Forelimb muscle (tissue), 1 donor: ENCODE results near the gene SLC25A27. TPM values are rescaled to one million over a fixed set of nuclear protein-coding genes. Genes with fewer than 3 reads are reported as not detected.
"Not testable (repeated sequence)": the region's sequence is repeated elsewhere in the genome, so short reads cannot be mapped to it uniquely, and the experiment has no call there.

Source experiments
- DNase-seq: peaks from one replicate; pipeline ENCODE4 v3.0.0-alpha.2; 2013; ENCODE audit warnings: low read depth
- polyA plus RNA-seq: library from polyadenylated mRNA; unstranded; fragments of 120-200 nt; gene quantifications from one replicate; pipeline ENCODE4 v1.2.1, GENCODE V29; 2013; ENCODE audit not compliant: insufficient read length

SLC25A27 gene
- 22.4 TPM for polyA plus RNA-seq

DNA sequence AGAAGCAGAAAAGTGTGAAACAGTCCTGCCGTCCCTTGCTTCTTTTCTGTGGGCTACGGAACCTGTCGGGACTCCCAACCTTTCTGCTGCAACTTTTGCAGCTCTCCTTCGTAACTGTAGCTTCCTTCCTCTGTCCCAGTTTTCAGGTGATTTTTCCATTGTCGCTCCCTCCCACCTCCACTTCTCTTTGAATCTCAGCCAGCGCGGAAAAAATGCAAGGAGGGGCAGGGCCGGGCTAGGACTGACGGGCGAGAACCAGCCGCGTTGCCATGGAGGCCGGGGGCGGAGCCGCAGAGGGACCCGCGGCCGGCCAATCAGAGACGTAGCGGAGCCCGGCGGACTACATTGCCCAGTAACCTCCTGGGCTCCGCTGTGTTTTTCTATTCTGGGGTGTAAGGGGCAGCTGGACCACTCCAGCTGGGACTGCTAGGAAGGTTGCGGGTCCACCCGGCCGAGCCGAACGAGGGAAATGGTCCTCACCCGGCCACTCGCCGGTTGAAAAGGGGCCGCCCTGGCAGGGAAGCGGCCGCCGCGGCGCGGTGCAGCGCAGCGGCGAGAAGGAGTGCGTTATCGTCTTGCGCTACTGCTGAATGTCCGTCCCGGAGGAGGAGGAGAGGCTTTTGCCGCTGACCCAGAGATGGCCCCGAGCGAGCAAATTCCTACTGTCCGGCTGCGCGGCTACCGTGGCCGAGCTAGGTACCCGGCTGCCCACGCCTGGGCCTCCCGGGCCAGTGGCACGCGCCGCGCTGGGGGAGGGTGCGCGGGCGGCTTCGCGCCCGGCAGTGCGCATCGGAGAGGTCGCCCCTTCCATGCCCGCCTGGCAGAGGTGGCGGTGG is at the start of gene SLC25A27, which contains the start of gene CYP39A1:
TSS of gene SLC25A27 (plus strand) at position 373 of the 836 bp plus-strand sequence. CDS start at position 591, 218 bp downstream.
TSS of gene CYP39A1 (minus strand) at position 216 of the 836 bp plus-strand sequence. CDS start 236 bp downstream, outside the sequence.
- DNase-seq, result peak; percentile 45

GRCh38 chr6:46605091-46605797 is 47.5 kb upstream of the SLC25A27 start:
- no peak for DNase-seq

DNA sequence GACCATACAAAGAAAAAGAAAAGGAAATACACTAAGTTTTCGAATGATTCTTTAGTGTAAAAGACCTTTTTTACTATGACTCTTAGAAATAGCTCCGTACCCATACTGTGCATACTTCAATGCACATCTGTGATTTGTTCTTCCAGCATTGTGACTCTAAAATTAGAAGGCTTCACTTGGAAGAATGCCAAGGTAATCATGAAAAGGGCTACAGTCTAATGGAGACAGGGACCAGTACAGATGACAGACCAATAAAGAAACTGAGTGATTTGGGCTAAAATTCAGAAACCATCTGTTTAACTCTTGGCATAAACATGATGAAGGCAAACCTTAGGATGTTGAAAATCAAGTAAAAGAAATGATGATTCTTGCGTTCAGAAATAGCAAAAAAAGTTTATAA is 46.4 kb upstream of the SLC25A27 start:
- no peak for DNase-seq

DNA sequence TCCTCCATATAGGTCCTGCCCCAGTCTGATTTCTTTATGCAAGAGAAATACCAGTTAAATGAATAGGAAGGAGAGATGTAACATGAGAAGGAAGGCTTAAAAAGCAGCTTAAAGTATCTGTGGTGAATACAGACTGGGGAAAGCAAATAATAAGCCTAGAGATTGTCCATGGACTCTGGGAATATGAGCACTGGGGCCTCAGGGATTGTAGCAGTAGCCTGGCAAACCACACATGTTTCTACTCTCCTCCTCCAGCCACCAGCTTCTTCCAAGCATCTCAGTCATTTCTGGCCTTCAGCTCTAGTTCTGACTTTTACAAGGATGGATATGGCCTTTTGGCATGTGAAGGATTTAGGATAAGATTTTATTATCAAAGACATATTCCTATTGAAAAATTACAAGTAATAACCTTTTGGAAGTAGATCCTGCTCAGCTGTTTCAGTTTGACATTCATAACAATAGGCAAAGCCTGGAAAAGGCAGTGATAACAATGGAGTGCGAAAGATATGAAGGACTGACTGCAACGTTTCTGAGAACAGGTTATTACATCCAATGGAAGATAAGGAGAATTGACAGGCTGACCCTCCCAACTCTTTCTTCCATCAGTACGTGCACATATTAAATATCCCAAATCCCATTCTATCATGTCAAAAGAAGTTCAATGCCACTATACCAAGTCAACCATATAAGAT is 41.8 kb upstream of the SLC25A27 start:
- DNase-seq, result no peak

- DNase-seq, result no peak
Measured at GRCh38 chr6:46612645-46613044, 40.1 kb upstream of the SLC25A27 start.

- DNase-seq, result no peak
Measured at GRCh38 chr6:46618726-46619125, 34.0 kb upstream of the SLC25A27 start.

- no peak for DNase-seq
Measured at GRCh38 chr6:46626228-46626909, 26.4 kb upstream of the SLC25A27 start.

- no peak for DNase-seq
Measured at GRCh38 chr6:46626976-46627375, 25.8 kb upstream of the SLC25A27 start.

DNA sequence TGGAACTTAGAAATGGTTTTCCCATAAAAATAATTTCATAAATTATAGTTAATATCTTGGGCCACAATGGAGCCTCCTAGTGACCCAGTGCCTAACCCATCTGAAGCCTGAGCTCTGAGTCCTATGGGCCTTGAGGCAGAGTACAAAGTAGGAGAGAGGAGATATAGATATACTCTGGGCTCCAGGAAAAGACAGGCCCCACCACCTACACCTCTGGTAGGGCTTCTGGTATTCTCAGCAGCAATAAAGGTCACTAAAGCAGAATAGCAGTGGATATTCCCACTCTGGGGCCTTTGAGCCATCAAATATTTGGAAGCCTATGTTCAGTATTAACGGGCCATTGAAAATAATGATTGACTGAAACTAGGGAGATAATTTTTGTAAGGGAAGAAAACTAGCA is 24.3 kb upstream of the SLC25A27 start:
- no peak for DNase-seq

- DNase-seq, result no peak
Measured at GRCh38 chr6:46628976-46629375, 23.8 kb upstream of the SLC25A27 start.

DNA sequence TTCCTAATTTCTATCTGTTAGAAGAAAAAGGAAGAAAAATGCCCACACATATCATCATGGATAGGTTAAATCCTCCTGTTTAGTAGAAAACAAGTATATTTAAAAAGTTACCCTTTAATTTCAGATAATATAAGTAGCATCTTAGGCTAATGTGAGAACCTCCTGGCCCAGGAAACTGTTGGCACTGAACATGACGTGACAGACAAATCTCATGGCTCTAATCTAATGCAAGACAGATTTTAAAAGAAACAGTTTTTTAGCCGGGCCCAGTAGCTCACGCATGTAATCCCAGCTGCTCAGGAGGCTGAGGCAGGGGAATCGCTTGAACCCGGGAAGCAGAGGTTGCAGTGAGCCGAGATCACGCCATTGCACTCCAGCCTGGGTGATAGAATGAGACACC is 23.1 kb upstream of the SLC25A27 start:
- no peak for DNase-seq

GRCh38 chr6:46632053-46632452 is 20.7 kb upstream of the SLC25A27 start:
- DNase-seq, result no peak

- DNase-seq, result no peak
Measured at GRCh38 chr6:46635462-46635861, 17.3 kb upstream of the SLC25A27 start.

DNA sequence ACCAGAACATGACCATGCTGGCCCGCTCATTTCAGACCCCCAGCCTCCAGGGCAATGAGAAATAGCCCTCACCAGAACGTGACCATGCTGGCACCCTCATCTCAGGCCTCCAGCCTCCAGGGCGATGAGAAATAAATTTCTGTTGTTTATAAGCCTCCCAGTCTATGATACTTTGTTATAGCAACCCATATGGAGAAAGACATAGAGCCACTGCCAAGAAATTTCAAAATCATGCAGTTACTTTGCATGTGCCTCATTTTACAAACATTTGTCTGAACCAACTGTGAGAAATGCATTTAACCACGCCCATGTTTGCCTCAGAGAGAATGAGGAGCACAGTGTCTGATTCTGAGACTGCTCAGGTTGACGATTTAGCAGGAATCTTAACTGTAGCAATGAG is 15.6 kb upstream of the SLC25A27 start:
- DNase-seq, result no peak

- no peak for DNase-seq
Measured at GRCh38 chr6:46637933-46638332, 14.8 kb upstream of the SLC25A27 start.

DNA sequence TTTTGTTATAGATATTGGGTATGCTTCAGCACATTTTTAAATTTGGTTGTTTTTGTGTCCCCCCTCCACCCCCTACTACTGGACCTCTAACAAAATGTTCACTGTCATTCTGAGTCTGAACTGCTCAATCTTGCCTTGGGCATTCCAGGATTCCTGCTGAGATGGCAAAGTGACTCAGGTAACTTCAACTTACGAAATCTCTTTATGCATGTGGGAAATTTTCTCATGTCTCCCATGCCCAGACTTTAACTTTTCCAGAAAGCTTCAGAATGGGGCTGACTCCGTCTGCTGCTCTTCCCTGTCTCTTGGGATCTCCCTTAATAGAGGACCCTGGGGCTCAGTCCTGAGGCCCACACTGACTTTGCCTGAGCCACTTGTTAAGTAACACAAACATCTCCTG is 14.1 kb upstream of the SLC25A27 start:
- no peak for DNase-seq

DNA sequence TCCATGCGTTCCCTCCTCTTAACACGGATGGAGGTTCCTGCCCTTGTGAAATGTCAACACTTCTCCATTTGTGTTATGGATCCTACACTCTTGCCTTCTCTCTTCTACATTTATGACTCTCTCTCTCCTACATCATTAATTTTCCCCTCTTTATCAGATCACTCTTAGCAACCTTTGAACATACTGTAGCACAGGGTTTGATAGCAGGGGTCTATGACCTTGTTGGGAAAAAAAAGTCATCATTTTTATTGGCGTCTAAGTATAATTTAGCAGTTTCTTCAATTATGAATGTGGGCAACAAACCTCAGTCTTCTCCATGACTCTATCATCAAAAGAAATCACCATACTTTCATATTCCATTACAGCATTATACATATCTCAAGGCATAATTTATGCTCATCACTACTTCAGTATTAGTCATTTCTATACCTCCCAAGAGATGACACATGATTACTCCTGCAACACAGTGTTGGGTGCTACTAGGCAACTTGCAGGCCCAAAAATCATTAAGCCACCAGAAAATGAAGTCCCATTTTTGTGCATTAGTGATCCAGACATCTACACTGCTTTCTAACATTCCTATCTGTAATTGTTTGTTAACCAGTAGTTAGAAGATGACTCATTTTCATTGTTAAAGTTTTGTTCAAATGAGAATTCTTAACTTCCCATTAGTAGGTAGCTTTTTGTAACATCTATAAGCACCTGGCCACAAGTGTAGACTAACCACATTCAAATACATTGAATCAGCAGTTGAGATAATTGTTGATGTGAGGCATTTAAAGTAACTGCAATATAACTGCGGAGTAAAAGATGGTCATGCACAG is 9.6 kb upstream of the SLC25A27 start:
- DNase-seq, result no peak

DNA sequence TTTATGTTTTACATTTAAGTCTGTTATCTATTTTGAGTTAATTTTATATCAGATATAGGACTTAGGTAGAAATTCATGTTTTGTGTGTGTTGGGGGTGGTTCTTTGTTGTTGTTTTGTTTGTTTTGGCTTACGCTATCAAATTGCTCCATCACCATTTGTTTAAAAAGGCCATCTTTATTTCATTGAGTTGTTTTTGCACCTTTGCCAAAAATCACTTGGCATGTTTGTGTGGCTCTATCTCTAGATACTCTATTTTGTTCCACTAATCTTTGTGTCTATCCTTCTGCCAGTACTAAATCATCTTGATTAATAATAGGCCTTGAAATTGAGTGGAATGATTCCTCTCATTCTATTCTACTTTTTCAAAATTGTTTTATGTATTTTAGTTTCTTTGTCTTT is 7.5 kb upstream of the SLC25A27 start:
- no peak for DNase-seq

- not testable (repeated sequence) for DNase-seq
Measured at GRCh38 chr6:46648108-46648507, 4.7 kb upstream of the SLC25A27 start.

DNA sequence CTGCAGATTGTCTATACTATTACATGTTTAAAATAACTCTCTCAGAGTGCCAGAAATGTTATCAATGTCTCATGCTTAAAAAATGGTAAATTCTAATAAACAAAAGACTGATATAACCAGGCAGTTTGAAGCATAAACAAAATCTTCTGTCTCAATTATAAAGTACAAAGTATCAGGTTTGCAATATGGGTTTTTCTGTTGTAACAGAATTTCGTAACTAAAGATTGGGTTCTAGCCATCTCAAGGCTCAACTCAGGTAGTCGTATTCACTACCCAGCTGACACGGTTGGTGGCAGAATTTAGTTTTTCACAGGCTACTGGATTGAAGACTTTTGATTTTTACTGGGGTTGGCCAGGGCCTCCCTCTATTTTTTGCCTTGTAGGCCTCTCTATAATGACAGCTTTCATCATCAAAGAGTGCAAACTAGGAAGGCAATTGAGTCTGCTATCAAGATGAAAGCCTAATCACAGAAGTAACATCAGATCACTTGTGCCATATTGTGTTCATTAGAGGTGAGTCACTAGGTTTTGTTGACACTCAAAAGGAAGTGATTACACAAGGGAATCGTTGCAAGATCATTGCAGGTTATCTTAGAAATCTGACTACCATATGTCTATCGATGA is 3.8 kb upstream of the SLC25A27 start:
- DNase-seq, result no peak
